ENCODE data around the gene INPP5A.

DNA sequence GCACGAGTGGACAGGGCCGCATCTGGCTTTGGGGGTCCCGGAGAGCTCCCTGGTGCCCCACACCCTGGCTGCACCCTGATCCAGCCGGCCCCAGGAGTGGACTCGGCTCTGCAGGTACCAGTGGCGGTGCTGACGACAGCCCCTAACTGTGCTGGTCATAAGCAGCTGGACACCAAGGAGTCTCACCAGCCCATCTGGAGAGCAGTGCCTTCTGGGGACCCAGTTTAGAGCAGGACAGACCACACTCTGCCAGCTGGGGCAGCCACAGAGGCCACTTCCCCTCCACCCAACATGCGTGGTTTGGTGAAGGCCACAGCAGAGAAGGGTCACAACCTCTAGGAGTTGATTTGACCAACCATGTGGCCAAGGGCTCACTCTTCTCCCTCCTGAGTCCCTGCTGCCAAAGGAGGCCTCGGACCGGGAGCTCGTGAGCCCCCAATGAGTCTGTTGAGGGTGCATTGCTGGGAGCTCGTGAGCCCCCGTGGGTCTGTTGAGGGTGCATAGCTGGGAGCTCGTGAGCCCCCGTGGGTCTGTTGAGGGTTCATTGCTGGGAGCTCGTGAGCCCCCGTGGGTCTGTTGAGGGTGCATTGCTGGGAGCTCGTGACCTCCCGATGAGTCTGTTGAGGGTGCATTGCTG, 16.0 kb upstream of the INPP5A start:
- TF ChIP-seq, protein P1, sequence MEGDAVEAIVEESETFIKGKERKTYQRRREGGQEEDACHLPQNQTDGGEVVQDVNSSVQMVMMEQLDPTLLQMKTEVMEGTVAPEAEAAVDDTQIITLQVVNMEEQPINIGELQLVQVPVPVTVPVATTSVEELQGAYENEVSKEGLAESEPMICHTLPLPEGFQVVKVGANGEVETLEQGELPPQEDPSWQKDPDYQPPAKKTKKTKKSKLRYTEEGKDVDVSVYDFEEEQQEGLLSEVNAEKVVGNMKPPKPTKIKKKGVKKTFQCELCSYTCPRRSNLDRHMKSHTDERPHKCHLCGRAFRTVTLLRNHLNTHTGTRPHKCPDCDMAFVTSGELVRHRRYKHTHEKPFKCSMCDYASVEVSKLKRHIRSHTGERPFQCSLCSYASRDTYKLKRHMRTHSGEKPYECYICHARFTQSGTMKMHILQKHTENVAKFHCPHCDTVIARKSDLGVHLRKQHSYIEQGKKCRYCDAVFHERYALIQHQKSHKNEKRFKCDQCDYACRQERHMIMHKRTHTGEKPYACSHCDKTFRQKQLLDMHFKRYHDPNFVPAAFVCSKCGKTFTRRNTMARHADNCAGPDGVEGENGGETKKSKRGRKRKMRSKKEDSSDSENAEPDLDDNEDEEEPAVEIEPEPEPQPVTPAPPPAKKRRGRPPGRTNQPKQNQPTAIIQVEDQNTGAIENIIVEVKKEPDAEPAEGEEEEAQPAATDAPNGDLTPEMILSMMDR (IDR thresholded peaks at IDR 0.05; ENCODE audit: low read length) = no peak
- TF ChIP-seq EZH2phosphoT487 (IDR thresholded peaks at IDR 0.05; ENCODE audit: low read length) (no peak), EZH2 (optimal IDR thresholded peaks at IDR 0.05; ENCODE audit: low read depth, low read length) (no peak)
